Thyroid gland (tissue), 4 donors: ENCODE results near the gene PIGV.

Experiments used
- CTCF ChIP-seq, 6 experiments: fragments of 200-600 bp in 3 of 6; fragments of 450-650 bp in 3 of 6; sonication (generic) in 3 of 6; IDR thresholded peaks; one replicate each; pipeline ENCODE4 v1.5.1; 2016 to 2019; ENCODE audit warnings: antibody characterized with exemption in 6 of 6, mild to moderate bottlenecking in 2 of 6, inconsistent platforms in 1 of 6, moderate library complexity in 1 of 6
- POLR2A ChIP-seq, 2 donors: fragments of 450-650 bp; IDR thresholded peaks; one replicate each; pipeline ENCODE4 v1.6.1; 2017; ENCODE audit warnings: antibody characterized with exemption in 2 of 2, mild to moderate bottlenecking in 2 of 2, moderate library complexity in 1 of 2

GRCh38 chr1:26839779-26840178 lies 52.0 kb downstream of the PIGV start:
- TF ChIP-seq CTCF (IDR thresholded peaks at IDR 0.05) (no peak), POLR2A (IDR thresholded peaks at IDR 0.05) (no peak)
